Right renal pelvis (tissue), 4 donors: ENCODE data around the gene C16orf89. TPM values are rescaled to one million over a fixed set of nuclear protein-coding genes. Genes with fewer than 3 reads are reported as not detected.
"Not testable (repeated sequence)": the region's sequence is repeated elsewhere in the genome, so short reads cannot be mapped to it uniquely, and the experiment has no call there.

Source experiments
- DNase-seq, 4 donors: peaks; one replicate each; pipeline ENCODE4 v3.0.0-alpha.2; 2013; ENCODE audit warnings: low read depth in 4 of 4, low spot score in 3 of 4, missing footprints in 1 of 4
- polyA plus RNA-seq, 4 donors: library from polyadenylated mRNA; unstranded; fragments of 120-200 nt; gene quantifications; one replicate each; pipeline ENCODE4 v1.2.1, GENCODE V29; 2013; ENCODE audit not compliant: insufficient read length in 4 of 4

C16orf89 gene
- polyA plus RNA-seq, 4 donors, result 2.6 to 11.6 (median 6.4) TPM

- DNase-seq, result no peak
Observed at GRCh38 chr16:5062790-5063765, 2.7 kb downstream of the C16orf89 start.

- DNase-seq, result no peak
Observed at GRCh38 chr16:5062051-5062450, 3.7 kb downstream of the C16orf89 start.

GRCh38 chr16:5060073-5060641, 5.6 kb downstream of the C16orf89 start:
- DNase-seq, result no peak

- no peak for DNase-seq
Observed at GRCh38 chr16:5059386-5060072, 6.2 kb downstream of the C16orf89 start.

- DNase-seq, result no peak
Observed at GRCh38 chr16:5058476-5058875, 7.3 kb downstream of the C16orf89 start.

- DNase-seq, result no peak
Observed at GRCh38 chr16:5056352-5056751, 9.4 kb downstream of the C16orf89 start.

- DNase-seq, result no peak
Observed at GRCh38 chr16:5054876-5055865, 10.6 kb downstream of the C16orf89 start.

- DNase-seq, result no peak
Observed at GRCh38 chr16:5046914-5047313, 18.8 kb downstream of the C16orf89 start.

GRCh38 chr16:5045499-5046115, 20.1 kb downstream of the C16orf89 start:
- DNase-seq, result no peak

- not testable (repeated sequence) for DNase-seq
Observed at GRCh38 chr16:5044581-5044980, 21.2 kb downstream of the C16orf89 start.

- no peak for DNase-seq
Observed at GRCh38 chr16:5044011-5044540, 21.7 kb downstream of the C16orf89 start.

GRCh38 chr16:5042574-5043171, 23.1 kb downstream of the C16orf89 start:
- DNase-seq, result no peak

- no peak for DNase-seq
Observed at GRCh38 chr16:5041600-5042133, 24.1 kb downstream of the C16orf89 start.

- no peak for DNase-seq
Observed at GRCh38 chr16:5040451-5040850, 25.3 kb downstream of the C16orf89 start.

- no peak for DNase-seq
Observed at GRCh38 chr16:5036228-5037156, 29.3 kb downstream of the C16orf89 start.

GRCh38 chr16:5035909-5036227, 29.9 kb downstream of the C16orf89 start:
- no peak for DNase-seq

GRCh38 chr16:5034167-5034523, 31.6 kb downstream of the C16orf89 start:
- DNase-seq, result no peak
